HCT116 (cell line): ENCODE measurements around the gene LSM14A.

Experiments
- RAD21 ChIP-seq: IDR thresholded peaks from 2 replicates; pipeline ENCODE4 v1.6.1; 2012; ENCODE audit warnings: low read depth, mild to moderate bottlenecking
- YY1 ChIP-seq: IDR thresholded peaks from 2 replicates; pipeline ENCODE4 v1.6.1; 2011; ENCODE audit warnings: low read length, low read depth, moderate library complexity, mild to moderate bottlenecking; ENCODE audit not compliant: insufficient replicate concordance; ENCODE audit errors: extremely low read depth

- TF ChIP-seq YY1 (no peak), RAD21 (no peak)
These were observed 97.2 kb downstream of the LSM14A start for GRCh38 chr19:34269489-34269888.
